ENCODE measurements around the gene SLC25A47. TPM values are rescaled to one million over a fixed set of nuclear protein-coding genes. Genes with fewer than 3 reads are reported as not detected.
"Not testable (repeated sequence)": the region's sequence is repeated elsewhere in the genome, so short reads cannot be mapped to it uniquely, and the experiment has no call there.

The SLC25A47 gene
- total and polyA plus RNA-seq, 7 donors = 0.22 TPM; not detected in 6

DNA sequence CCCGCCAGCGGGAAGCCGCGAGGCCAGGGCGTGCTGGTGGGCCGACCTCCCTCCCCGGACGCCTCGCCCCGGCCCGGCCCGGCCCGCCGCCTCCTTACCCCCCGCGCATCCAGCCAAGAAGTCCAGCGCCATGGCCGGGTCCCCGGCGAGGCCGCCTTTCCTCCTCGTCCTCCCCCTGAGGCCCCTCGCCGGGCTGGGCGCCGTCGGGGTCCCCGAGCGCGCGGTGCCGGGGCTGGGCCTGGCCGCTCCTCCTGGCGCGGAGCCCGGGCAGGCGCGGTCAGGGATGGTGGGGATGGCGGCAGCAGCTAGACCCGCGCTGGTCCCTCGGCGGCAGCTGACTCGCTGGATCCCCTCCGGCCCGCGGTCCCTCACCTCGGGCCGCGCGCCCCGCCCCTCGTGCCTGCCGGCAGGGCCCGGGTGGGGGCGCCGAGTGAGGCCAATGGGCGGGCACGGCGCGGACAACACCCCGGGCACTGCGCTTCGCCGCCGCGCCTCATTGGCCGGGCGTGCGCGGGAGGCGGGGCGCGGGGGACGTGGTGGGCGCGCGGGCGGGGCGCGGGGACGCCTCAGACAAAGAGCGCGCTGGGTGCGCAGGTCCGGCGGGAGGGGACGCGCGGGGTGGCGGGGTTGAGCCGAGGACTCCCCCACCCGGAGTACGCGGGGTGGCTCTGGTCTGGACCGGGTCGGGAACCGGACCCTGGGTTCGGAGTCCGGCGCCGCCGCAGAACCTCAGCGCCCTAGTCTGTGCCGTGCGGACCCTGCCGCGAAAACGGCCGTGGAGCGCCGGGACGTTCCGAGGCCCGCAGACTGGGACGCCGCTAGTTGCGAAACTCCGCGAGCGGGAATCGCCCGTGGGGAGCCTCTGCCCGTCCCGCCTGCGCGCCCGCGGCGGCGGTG lies 16.8 kb upstream of the SLC25A47 start, which contains the start of gene SLC25A29:
Gene SLC25A29, minus strand, starts transcription at position 344 of the 897 bp plus-strand sequence. Its CDS starts 212 bp downstream, at position 132.
- peak within 1 kb of the TSS; percentile 65 to 98 (median 75) for H3K4me3 ChIP-seq
- H3K36me3 ChIP-seq = no peaks in the 10 kb centered on the region
- H3K9me3 ChIP-seq = no peaks in the 10 kb centered on the region
- peak; percentile 94 for DNase-seq
- no peaks in the 10 kb centered on the region for H3K27me3 ChIP-seq
- intact Hi-C loops (cut with DNase I) = loop anchor here (2.0 kb wide), 2 partner anchors 66 to 70 kb away; partner anchors contain the start of gene WDR25
- H3K27ac ChIP-seq = peak within 1 kb of the TSS; percentile 85 to 92 (median 90)
- WGBS, 2 donors = 0 to 1% methylated on average over 131 of the region's 131 CpGs
- peaks cover 0 to 36% (median 29%) of the 10 kb centered on the region in 4 donors for H3K4me1 ChIP-seq
- TF ChIP-seq EP300 (IDR thresholded peaks at IDR 0.05) (peak in 1 of 4 donors; percentile 27), POLR2A (IDR thresholded peaks at IDR 0.05) (peak; percentile 42 to 62), POLR2AphosphoS5 (IDR thresholded peaks at IDR 0.05) (peak; percentile 48 to 88 (median 84))
- TF ChIP-seq, protein P1, sequence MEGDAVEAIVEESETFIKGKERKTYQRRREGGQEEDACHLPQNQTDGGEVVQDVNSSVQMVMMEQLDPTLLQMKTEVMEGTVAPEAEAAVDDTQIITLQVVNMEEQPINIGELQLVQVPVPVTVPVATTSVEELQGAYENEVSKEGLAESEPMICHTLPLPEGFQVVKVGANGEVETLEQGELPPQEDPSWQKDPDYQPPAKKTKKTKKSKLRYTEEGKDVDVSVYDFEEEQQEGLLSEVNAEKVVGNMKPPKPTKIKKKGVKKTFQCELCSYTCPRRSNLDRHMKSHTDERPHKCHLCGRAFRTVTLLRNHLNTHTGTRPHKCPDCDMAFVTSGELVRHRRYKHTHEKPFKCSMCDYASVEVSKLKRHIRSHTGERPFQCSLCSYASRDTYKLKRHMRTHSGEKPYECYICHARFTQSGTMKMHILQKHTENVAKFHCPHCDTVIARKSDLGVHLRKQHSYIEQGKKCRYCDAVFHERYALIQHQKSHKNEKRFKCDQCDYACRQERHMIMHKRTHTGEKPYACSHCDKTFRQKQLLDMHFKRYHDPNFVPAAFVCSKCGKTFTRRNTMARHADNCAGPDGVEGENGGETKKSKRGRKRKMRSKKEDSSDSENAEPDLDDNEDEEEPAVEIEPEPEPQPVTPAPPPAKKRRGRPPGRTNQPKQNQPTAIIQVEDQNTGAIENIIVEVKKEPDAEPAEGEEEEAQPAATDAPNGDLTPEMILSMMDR (IDR thresholded peaks at IDR 0.05) = no peak

- 4 to 11% methylated on average over 49 of the region's 49 CpGs for WGBS, 2 donors
- TF ChIP-seq EP300 (IDR thresholded peaks at IDR 0.05) (no peak), POLR2AphosphoS5 (IDR thresholded peaks at IDR 0.05) (no peak), POLR2A (IDR thresholded peaks at IDR 0.05) (no peak)
- TF ChIP-seq, protein P1 (IDR thresholded peaks at IDR 0.05) = no peak
- H3K4me3 ChIP-seq = peak overlapping the region; percentile 65 to 98 (median 75)
- H3K4me1 ChIP-seq = peaks cover 0 to 36% (median 29%) of the 10 kb centered on the region in 4 donors
- intact Hi-C loops (cut with DNase I) = loop anchor here (2.0 kb wide), 2 partner anchors 66 to 70 kb away; partner anchors contain the start of gene WDR25
- H3K9me3 ChIP-seq = no peaks in the 10 kb centered on the region
- H3K36me3 ChIP-seq = no peaks in the 10 kb centered on the region
- DNase-seq = no peak
- no peaks in the 10 kb centered on the region for H3K27me3 ChIP-seq
- peak overlapping the region; percentile 85 to 92 (median 90) for H3K27ac ChIP-seq
Observed at GRCh38 chr14:100306998-100307765, 16.0 kb upstream of the SLC25A47 start.

- peaks cover 0 to 36% (median 29%) of the 10 kb centered on the region in 4 donors for H3K4me1 ChIP-seq
- H3K4me3 ChIP-seq = peak overlapping the region in 3 of 4 donors; percentile 65 to 98 (median 74)
- peak overlapping the region; percentile 85 to 92 (median 90) for H3K27ac ChIP-seq
- no peak for DNase-seq
- intact Hi-C loops (cut with DNase I) = loop anchor here (2.0 kb wide), 2 partner anchors 67 to 69 kb away; partner anchors contain the start of gene WDR25
- no peaks in the 10 kb centered on the region for H3K9me3 ChIP-seq
- H3K36me3 ChIP-seq = no peaks in the 10 kb centered on the region
- TF ChIP-seq POLR2A (IDR thresholded peaks at IDR 0.05) (no peak), POLR2AphosphoS5 (IDR thresholded peaks at IDR 0.05) (no peak), EP300 (IDR thresholded peaks at IDR 0.05) (no peak)
- TF ChIP-seq, protein P1 (IDR thresholded peaks at IDR 0.05) = no peak
- WGBS, 2 donors = 77 to 89% methylated on average over 5 of the region's 5 CpGs
- H3K27me3 ChIP-seq = peaks cover 2 to 5% (median 2%) of the 10 kb centered on the region in 3 donors
Observed at GRCh38 chr14:100307766-100308426, 15.2 kb upstream of the SLC25A47 start.

DNA sequence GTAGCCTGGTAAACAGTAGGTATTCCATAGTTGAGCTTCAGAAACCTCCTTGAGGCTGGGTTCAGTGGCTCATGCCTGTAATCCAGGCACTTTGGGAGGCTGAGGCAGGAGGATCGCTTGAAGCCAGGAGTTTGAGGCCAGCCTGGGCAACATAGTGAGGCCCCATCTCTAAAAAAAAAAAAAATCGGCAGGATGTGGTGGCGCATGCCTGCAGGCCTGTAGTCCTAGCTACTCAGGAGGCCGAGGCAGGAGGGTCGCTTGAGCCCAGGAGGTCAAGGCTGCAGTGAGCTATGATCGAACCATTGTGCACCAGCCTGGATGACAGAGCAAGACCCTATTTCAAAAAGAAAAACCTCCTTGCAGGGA lies 14.7 kb upstream of the SLC25A47 start:
- H3K4me3 ChIP-seq; DNase-seq; H3K36me3 ChIP-seq; H3K27ac ChIP-seq; intact Hi-C loops (cut with DNase I); H3K9me3 ChIP-seq: not testable (repeated sequence)
- Histone ChIP-seq H3K27me3 (peaks cover 5 to 11% (median 5%) of the 10 kb centered on the region in 3 donors), H3K4me1 (peaks cover 0 to 36% (median 29%) of the 10 kb centered on the region in 4 donors)
- WGBS, 2 donors = 81 to 86% methylated on average over 6 of the region's 6 CpGs

Data from sigmoid colon (tissue), 7 donors.